ENCODE results near the gene LRRC71.

GRCh38 chr1:156895455-156895812 is 25.0 kb upstream of the LRRC71 start:
- TF ChIP-seq, protein P1, sequence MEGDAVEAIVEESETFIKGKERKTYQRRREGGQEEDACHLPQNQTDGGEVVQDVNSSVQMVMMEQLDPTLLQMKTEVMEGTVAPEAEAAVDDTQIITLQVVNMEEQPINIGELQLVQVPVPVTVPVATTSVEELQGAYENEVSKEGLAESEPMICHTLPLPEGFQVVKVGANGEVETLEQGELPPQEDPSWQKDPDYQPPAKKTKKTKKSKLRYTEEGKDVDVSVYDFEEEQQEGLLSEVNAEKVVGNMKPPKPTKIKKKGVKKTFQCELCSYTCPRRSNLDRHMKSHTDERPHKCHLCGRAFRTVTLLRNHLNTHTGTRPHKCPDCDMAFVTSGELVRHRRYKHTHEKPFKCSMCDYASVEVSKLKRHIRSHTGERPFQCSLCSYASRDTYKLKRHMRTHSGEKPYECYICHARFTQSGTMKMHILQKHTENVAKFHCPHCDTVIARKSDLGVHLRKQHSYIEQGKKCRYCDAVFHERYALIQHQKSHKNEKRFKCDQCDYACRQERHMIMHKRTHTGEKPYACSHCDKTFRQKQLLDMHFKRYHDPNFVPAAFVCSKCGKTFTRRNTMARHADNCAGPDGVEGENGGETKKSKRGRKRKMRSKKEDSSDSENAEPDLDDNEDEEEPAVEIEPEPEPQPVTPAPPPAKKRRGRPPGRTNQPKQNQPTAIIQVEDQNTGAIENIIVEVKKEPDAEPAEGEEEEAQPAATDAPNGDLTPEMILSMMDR (IDR thresholded peaks at IDR 0.05), result no peak
- no peak for TF ChIP-seq POLR2A (IDR thresholded peaks at IDR 0.05)

All from body of pancreas (tissue), 4 donors.